ENCODE measurements around the gene CDK18. TPM values are rescaled to one million over a fixed set of nuclear protein-coding genes. Genes with fewer than 3 reads are reported as not detected.

The CDK18 gene
- total and polyA plus RNA-seq, 7 donors: 1.5 to 11.9 (median 3.9) TPM

GRCh38 chr1:205470131-205470530 is 34.3 kb upstream of the CDK18 start:
- ATAC-seq (no peak), DNase-seq (no peak)
- TF ChIP-seq CTCF (IDR thresholded peaks at IDR 0.05): no peak
- Histone ChIP-seq H3K9me3 (no peaks in the 10 kb centered on the region), H3K4me1 (no peaks in the 10 kb centered on the region), H3K27ac (no peak overlapping the region), H3K27me3 (ENCODE audit: insufficient read depth in 3 of 3, low read length in 2 of 3) (peaks cover 0 to 12% (median 0%) of the 10 kb centered on the region in 3 donors), H3K36me3 (ENCODE audit: insufficient read depth in 1 of 2, low read depth in 1 of 2) (no peaks in the 10 kb centered on the region), H3K4me3 (no peak overlapping the region)
- intact Hi-C loops (cut with DNase I): no loop called here
- WGBS, 3 donors: 79 to 82% (median 82%) methylated on average over 6 of the region's 6 CpGs

GRCh38 chr1:205472737-205473441 is 31.6 kb upstream of the CDK18 start:
- Histone ChIP-seq H3K4me1 (no peaks in the 10 kb centered on the region), H3K4me3 (no peak overlapping the region), H3K9me3 (no peaks in the 10 kb centered on the region), H3K27me3 (ENCODE audit: insufficient read depth in 3 of 3, low read length in 2 of 3) (peaks cover 0 to 8% (median 0%) of the 10 kb centered on the region in 3 donors), H3K27ac (no peak overlapping the region), H3K36me3 (ENCODE audit: insufficient read depth in 1 of 2, low read depth in 1 of 2) (no peaks in the 10 kb centered on the region)
- intact Hi-C loops (cut with DNase I): no loop called here
- ATAC-seq: no peak
- no peak for DNase-seq
- WGBS, 3 donors: 6 to 18% (median 15%) methylated on average over 10 to 13 of the region's 13 CpGs
- TF ChIP-seq CTCF (IDR thresholded peaks at IDR 0.05): no peak

- H3K27me3 ChIP-seq (ENCODE audit: insufficient read depth in 3 of 3, low read length in 2 of 3): peaks cover 0 to 8% (median 0%) of the 10 kb centered on the region in 3 donors
- TF ChIP-seq CTCF (IDR thresholded peaks at IDR 0.05): no peak
- intact Hi-C loops (cut with DNase I): no loop called here
Observed at GRCh38 chr1:205473475-205473874, 31.0 kb upstream of the CDK18 start.

GRCh38 chr1:205473966-205474365 is 30.5 kb upstream of the CDK18 start:
- 89 to 94% (median 90%) methylated on average over 7 of the region's 7 CpGs for WGBS, 3 donors
- Histone ChIP-seq H3K27ac (no peak overlapping the region), H3K36me3 (ENCODE audit: insufficient read depth in 1 of 2, low read depth in 1 of 2) (no peaks in the 10 kb centered on the region), H3K27me3 (ENCODE audit: insufficient read depth in 3 of 3, low read length in 2 of 3) (peaks cover 0 to 8% (median 0%) of the 10 kb centered on the region in 3 donors), H3K9me3 (no peaks in the 10 kb centered on the region), H3K4me3 (no peak overlapping the region), H3K4me1 (no peaks in the 10 kb centered on the region)
- ATAC-seq (no peak), DNase-seq (no peak)
- intact Hi-C loops (cut with DNase I): no loop called here
- TF ChIP-seq CTCF (IDR thresholded peaks at IDR 0.05): no peak

More at GRCh38 chr1:205473475-205473874, 31.0 kb upstream of the CDK18 start:
- H3K4me3 ChIP-seq: no peak overlapping the region
- no peak overlapping the region for H3K27ac ChIP-seq
- ATAC-seq (no peak), DNase-seq (no peak)
- no peaks in the 10 kb centered on the region for H3K4me1 ChIP-seq
- 32 to 39% (median 38%) methylated on average over 4 of the region's 4 CpGs for WGBS, 3 donors
- H3K36me3 ChIP-seq (ENCODE audit: insufficient read depth in 1 of 2, low read depth in 1 of 2): no peaks in the 10 kb centered on the region
- no peaks in the 10 kb centered on the region for H3K9me3 ChIP-seq

- intact Hi-C loops (cut with DNase I): no loop called here
- Histone ChIP-seq H3K9me3 (no peaks in the 10 kb centered on the region), H3K27me3 (ENCODE audit: insufficient read depth in 3 of 3, low read length in 2 of 3) (peaks cover 0 to 10% (median 0%) of the 10 kb centered on the region in 3 donors), H3K4me1 (no peaks in the 10 kb centered on the region), H3K36me3 (ENCODE audit: insufficient read depth in 1 of 2, low read depth in 1 of 2) (no peaks in the 10 kb centered on the region), H3K27ac (no peak overlapping the region), H3K4me3 (no peak overlapping the region)
- no peak for DNase-seq
- no peak for ATAC-seq
- WGBS, 3 donors: 96 to 97% (median 96%) methylated on average over 3 of the region's 3 CpGs
- TF ChIP-seq CTCF (IDR thresholded peaks at IDR 0.05): no peak
Observed at GRCh38 chr1:205474571-205474970, 29.9 kb upstream of the CDK18 start.
